HEK293 (cell line): Measurements from ENCODE around the gene HIP1.
A peak's percentile ranks its signal among the peaks of the same experiment; 100 is the strongest.

Experiments used
- CTCF ChIA-PET: fragments of 350-600 bp; formaldehyde crosslinking; extraction: SDS; loops from one replicate; lab custom pipeline; 2021; ENCODE audit warnings: antibody characterized with exemption; lab: Yijun Ruan, JAX
- POLR2A ChIA-PET: fragments of 300-600 bp; formaldehyde crosslinking; extraction: SDS; loops from one replicate; lab custom pipeline; 2020; ENCODE audit warnings: antibody characterized with exemption, inconsistent platforms; lab: Yijun Ruan, JAX
- H3K27ac ChIP-seq: fragments of 200-500 bp; sonication (Bioruptor generic); 2 replicates; pipeline ENCODE4 v1.5.1; 2014; ENCODE audit warnings: low read depth, low read length, control low read depth, inconsistent platforms; ENCODE audit errors: extremely low read depth
- H3K36me3 ChIP-seq, 2 experiments: fragments of 200-500 bp in 1 of 2; sonication (Bioruptor generic) in 1 of 2; 1 replicate in 1 of 2; 2 replicates in 1 of 2; pipeline ENCODE4 v1.5.1; 2014 to 2017; ENCODE audit warnings: inconsistent platforms in 2 of 2, low read length in 2 of 2; ENCODE audit not compliant: control insufficient read depth in 2 of 2, insufficient read depth in 1 of 2
- H3K4me1 ChIP-seq: fragments of 200-500 bp; sonication (Bioruptor generic); 2 replicates; pipeline ENCODE4 v1.5.1; 2014; ENCODE audit warnings: mild to moderate bottlenecking, low read length, inconsistent platforms; ENCODE audit not compliant: control insufficient read depth, insufficient read depth
- H3K4me3 ChIP-seq: 2 replicates; pipeline ENCODE4 v1.5.1; 2011; ENCODE audit warnings: low read depth, mild to moderate bottlenecking, control low read depth, low read length, moderate library complexity
- H3K9me3 ChIP-seq: fragments of 200-500 bp; sonication (Bioruptor generic); 2 replicates; pipeline ENCODE4 v1.5.1; 2014; ENCODE audit warnings: low read depth, low read length, inconsistent platforms; ENCODE audit not compliant: control insufficient read depth, insufficient read depth
- GLI4 ChIP-seq: fragments of 450-650 bp; formaldehyde crosslinking; IDR thresholded peaks from 2 replicates; pipeline ENCODE4 v1.5.1; 2016; ENCODE audit warnings: missing biosample characterization, missing genetic modification characterization
- HOXD13 ChIP-seq: sonication (generic); formaldehyde crosslinking; IDR thresholded peaks from 2 replicates; pipeline ENCODE4 v1.8.0; 2022; ENCODE audit warnings: missing genetic modification reagents, borderline replicate concordance
- MEIS1 ChIP-seq: sonication (generic); formaldehyde crosslinking; IDR thresholded peaks from 2 replicates; pipeline ENCODE4 v1.8.1; 2022; ENCODE audit warnings: missing genetic modification reagents, mild to moderate bottlenecking, borderline replicate concordance
- SCRT2 ChIP-seq: fragments of 450-650 bp; formaldehyde crosslinking; IDR thresholded peaks from 2 replicates; pipeline ENCODE4 v1.5.1; 2016; ENCODE audit warnings: missing biosample characterization, missing genetic modification characterization
- YY2 ChIP-seq: fragments of 450-650 bp; formaldehyde crosslinking; IDR thresholded peaks from 2 replicates; pipeline ENCODE4 v1.5.1; 2016; ENCODE audit warnings: missing biosample characterization, missing genetic modification characterization
- ZBTB1 ChIP-seq: fragments of 450-650 bp; formaldehyde crosslinking; IDR thresholded peaks from 2 replicates; pipeline ENCODE4 v1.5.1; 2016; ENCODE audit warnings: missing biosample characterization, missing genetic modification characterization
- ZBTB17 ChIP-seq: fragments of 450-650 bp; formaldehyde crosslinking; IDR thresholded peaks from 2 replicates; pipeline ENCODE4 v1.5.1; 2016; ENCODE audit warnings: missing biosample characterization, missing genetic modification characterization
- ZBTB8A ChIP-seq: fragments of 450-650 bp; formaldehyde crosslinking; IDR thresholded peaks from 2 replicates; pipeline ENCODE4 v1.5.1; 2016; ENCODE audit warnings: missing biosample characterization, missing genetic modification characterization
- ZEB2 ChIP-seq: fragments of 450-650 bp; formaldehyde crosslinking; IDR thresholded peaks from 2 replicates; pipeline ENCODE4 v1.5.1; 2016; ENCODE audit warnings: missing biosample characterization, missing genetic modification characterization
- ZNF132 ChIP-seq: fragments of 450-650 bp; formaldehyde crosslinking; IDR thresholded peaks from 2 replicates; pipeline ENCODE4 v1.5.1; 2017; ENCODE audit warnings: missing biosample characterization, missing genetic modification characterization, borderline replicate concordance
- ZNF157 ChIP-seq: fragments of 450-650 bp; formaldehyde crosslinking; IDR thresholded peaks from 2 replicates; pipeline ENCODE4 v1.5.1; 2016; ENCODE audit warnings: missing biosample characterization, missing genetic modification characterization
- ZNF274 ChIP-seq, 2 experiments: fragments of 200-500 bp in 1 of 2; fragments of 450-650 bp in 1 of 2; sonication (Bioruptor generic) in 1 of 2; formaldehyde crosslinking in 1 of 2; IDR thresholded peaks; 2 replicates each; pipeline versions ENCODE4 v1.5.1 to v1.6.1; 2014 to 2016; ENCODE audit warnings: borderline replicate concordance in 1 of 2, inconsistent platforms in 1 of 2, low read length in 1 of 2, missing biosample characterization in 1 of 2, missing genetic modification characterization in 1 of 2
- ZNF350 ChIP-seq: fragments of 450-650 bp; formaldehyde crosslinking; IDR thresholded peaks from 2 replicates; pipeline ENCODE4 v1.5.0; 2017; ENCODE audit warnings: missing biosample characterization, mild to moderate bottlenecking, missing genetic modification characterization
- ZNF354C ChIP-seq: fragments of 450-650 bp; formaldehyde crosslinking; IDR thresholded peaks from 2 replicates; pipeline ENCODE4 v1.5.1; 2016; ENCODE audit warnings: missing biosample characterization, missing genetic modification characterization, low read depth, borderline replicate concordance
- ZNF416 ChIP-seq: fragments of 450-650 bp; formaldehyde crosslinking; IDR thresholded peaks from 2 replicates; pipeline ENCODE4 v1.5.1; 2016; ENCODE audit warnings: missing biosample characterization, missing genetic modification characterization
- ZNF48 ChIP-seq: fragments of 450-650 bp; formaldehyde crosslinking; IDR thresholded peaks from 2 replicates; pipeline ENCODE4 v1.5.1; 2016; ENCODE audit warnings: missing biosample characterization, missing genetic modification characterization
- ZNF624 ChIP-seq: fragments of 450-650 bp; formaldehyde crosslinking; IDR thresholded peaks from 2 replicates; pipeline ENCODE4 v1.5.1; 2017; ENCODE audit warnings: missing biosample characterization, missing genetic modification characterization
- ZNF677 ChIP-seq: fragments of 450-650 bp; IDR thresholded peaks from 2 replicates; pipeline ENCODE4 v1.5.0; 2018; ENCODE audit warnings: missing biosample characterization, mild to moderate bottlenecking, missing genetic modification characterization, moderate library complexity
- ZNF768 ChIP-seq: fragments of 450-650 bp; formaldehyde crosslinking; IDR thresholded peaks from 2 replicates; pipeline ENCODE4 v1.5.1; 2018; ENCODE audit warnings: missing biosample characterization, mild to moderate bottlenecking, missing genetic modification characterization
- ZNF777 ChIP-seq: fragments of 450-650 bp; formaldehyde crosslinking; IDR thresholded peaks from 2 replicates; pipeline ENCODE4 v1.5.1; 2017; ENCODE audit warnings: missing biosample characterization, missing genetic modification characterization, borderline replicate concordance
- ZNF843 ChIP-seq: fragments of 450-650 bp; formaldehyde crosslinking; IDR thresholded peaks from 2 replicates; pipeline ENCODE4 v1.5.1; 2016; ENCODE audit warnings: missing biosample characterization, missing genetic modification characterization
- ZSCAN30 ChIP-seq: fragments of 450-650 bp; IDR thresholded peaks from 2 replicates; pipeline ENCODE4 v1.5.1; 2018; ENCODE audit warnings: missing biosample characterization, mild to moderate bottlenecking, missing genetic modification characterization, moderate library complexity
- TF ChIP-seq, protein P1 (sequence below): fragments of 450-650 bp; formaldehyde crosslinking; conservative IDR thresholded peaks from 2 replicates; pipeline ENCODE4 v1.5.1; 2016; ENCODE audit warnings: low read depth, missing biosample characterization, missing genetic modification characterization
- TF ChIP-seq, protein P2 (sequence below): fragments of 450-650 bp; formaldehyde crosslinking; IDR thresholded peaks from 2 replicates; pipeline ENCODE4 v1.5.1; 2016; ENCODE audit warnings: missing biosample characterization, missing genetic modification characterization
- TF ChIP-seq, protein P3 (sequence below): fragments of 450-650 bp; formaldehyde crosslinking; IDR thresholded peaks from 2 replicates; pipeline ENCODE4; 2016; ENCODE audit warnings: missing biosample characterization, missing genetic modification characterization
- TF ChIP-seq, protein P4 (sequence below): fragments of 450-650 bp; formaldehyde crosslinking; IDR thresholded peaks from 2 replicates; pipeline ENCODE4 v1.5.1; 2016; ENCODE audit warnings: missing biosample characterization, missing genetic modification characterization

HIP1 gene

DNA sequence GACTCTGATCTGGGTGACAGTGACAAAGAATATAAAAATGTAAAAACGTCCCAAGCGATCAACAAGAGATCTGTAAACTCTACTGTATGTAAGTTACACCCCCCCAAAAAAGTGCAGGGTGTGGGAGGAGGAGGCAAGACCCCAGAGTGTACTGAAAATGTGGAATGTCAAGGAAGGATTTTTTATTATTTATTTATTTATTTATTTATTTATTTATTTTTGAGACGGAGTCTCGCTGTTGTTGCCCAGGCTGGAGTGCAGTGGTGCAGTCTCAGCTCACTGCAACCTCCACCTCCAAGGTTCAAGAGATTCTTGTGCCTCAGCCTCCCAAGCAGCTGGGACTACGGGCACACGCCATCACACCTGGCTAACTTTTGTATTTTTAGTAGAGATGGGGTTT is 181.9 kb downstream of the HIP1 start (continued):
- TF ChIP-seq, protein P1, sequence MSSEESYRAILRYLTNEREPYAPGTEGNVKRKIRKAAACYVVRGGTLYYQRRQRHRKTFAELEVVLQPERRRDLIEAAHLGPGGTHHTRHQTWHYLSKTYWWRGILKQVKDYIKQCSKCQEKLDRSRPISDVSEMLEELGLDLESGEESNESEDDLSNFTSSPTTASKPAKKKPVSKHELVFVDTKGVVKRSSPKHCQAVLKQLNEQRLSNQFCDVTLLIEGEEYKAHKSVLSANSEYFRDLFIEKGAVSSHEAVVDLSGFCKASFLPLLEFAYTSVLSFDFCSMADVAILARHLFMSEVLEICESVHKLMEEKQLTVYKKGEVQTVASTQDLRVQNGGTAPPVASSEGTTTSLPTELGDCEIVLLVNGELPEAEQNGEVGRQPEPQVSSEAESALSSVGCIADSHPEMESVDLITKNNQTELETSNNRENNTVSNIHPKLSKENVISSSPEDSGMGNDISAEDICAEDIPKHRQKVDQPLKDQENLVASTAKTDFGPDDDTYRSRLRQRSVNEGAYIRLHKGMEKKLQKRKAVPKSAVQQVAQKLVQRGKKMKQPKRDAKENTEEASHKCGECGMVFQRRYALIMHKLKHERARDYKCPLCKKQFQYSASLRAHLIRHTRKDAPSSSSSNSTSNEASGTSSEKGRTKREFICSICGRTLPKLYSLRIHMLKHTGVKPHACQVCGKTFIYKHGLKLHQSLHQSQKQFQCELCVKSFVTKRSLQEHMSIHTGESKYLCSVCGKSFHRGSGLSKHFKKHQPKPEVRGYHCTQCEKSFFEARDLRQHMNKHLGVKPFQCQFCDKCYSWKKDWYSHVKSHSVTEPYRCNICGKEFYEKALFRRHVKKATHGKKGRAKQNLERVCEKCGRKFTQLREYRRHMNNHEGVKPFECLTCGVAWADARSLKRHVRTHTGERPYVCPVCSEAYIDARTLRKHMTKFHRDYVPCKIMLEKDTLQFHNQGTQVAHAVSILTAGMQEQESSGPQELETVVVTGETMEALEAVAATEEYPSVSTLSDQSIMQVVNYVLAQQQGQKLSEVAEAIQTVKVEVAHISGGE (tag by site-specific recombination), result peak; percentile 62
- TF ChIP-seq ZBTB8A (tag by site-specific recombination), result peak; percentile 35

DNA sequence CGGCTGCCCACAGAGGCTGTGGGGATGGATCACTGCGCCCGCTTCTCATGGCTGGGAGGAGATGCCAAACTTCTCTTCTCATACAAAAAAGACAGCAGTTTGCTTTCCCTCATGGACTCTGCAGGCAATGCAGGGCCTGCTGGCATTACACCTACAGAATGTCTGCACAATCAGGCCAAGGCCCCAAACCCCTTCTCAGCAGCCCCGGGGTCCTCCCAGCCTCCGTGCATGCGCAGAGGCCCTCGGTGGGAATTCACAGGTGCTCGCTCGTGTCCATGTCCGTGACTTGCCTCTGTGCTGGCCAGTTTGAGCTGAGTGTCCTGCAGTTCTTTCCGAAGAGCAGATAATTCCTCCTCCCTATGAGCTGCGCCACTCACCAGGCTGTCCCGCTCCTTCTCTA is 183.0 kb downstream of the HIP1 start:
- CTCF ChIA-PET, result no interaction called here
- Histone ChIP-seq H3K9me3 (no peaks in the 10 kb centered on the region), H3K36me3 (peaks cover 10 to 39% of the 10 kb centered on the region in 2 experiments; a peak in 2 of 3 replicates), H3K27ac (no peak overlapping the region), H3K4me3 (no peak overlapping the region)
- POLR2A ChIA-PET, result no interaction called here
- TF ChIP-seq YY2, result no peak
- TF ChIP-seq ZNF768, result no peak
- no peak for TF ChIP-seq ZNF350
- TF ChIP-seq ZEB2 (tag by site-specific recombination), result no peak
- TF ChIP-seq ZBTB1, result no peak
- no peak for TF ChIP-seq ZBTB17 (tag by site-specific recombination)
- no peak for TF ChIP-seq HOXD13 (CRISPR knock-in tag)
- TF ChIP-seq, all 188 proteins: peak for 0
- no peaks in the 10 kb centered on the region for H3K4me1 ChIP-seq

DNA sequence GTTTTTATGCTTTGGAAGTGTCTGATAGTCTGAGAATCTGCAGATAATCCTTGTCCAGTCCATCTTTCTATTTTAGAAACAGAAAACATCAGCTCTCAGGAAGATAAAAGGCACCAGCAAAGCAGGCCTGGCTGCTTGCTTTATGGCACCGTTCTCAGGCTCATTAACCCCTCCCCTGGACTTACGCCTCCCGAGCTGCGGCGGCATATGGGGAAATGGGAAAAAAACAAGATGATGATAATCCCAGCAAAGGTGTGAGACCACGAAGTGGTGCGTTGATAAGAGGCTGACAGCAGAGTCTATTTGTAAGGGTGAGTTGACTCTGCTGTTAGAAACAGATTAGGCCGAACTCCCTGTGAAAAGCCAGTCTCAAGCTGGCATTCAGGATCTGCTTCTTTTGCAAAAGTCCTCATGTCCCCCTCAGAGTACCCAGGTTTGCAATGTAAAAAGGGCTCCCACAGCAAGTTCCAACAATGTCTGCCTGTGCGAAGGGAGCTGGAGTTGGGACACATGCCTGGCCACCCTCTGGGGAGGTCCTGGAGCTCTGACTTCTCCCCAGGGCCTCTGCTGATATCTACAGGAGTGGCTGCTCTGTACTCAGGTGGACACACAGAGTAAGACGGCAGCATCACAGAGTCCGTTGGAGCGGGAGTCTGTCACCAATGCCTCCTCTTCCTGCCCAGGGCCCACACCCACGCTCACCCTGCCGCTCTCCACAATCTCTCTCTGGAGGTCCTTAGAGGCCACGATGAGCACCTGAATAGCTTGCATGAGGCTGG is 192.3 kb downstream of the HIP1 start:
- Histone ChIP-seq H3K27ac (no peak overlapping the region), H3K36me3 (peaks cover 0 to 24% of the 10 kb centered on the region in 2 experiments; a peak in 2 of 3 replicates), H3K9me3 (no peaks in the 10 kb centered on the region), H3K4me3 (no peak overlapping the region), H3K4me1 (no peaks in the 10 kb centered on the region)
- CTCF ChIA-PET, result interaction anchor here (0.6 kb wide), 1 partner anchor 310 kb away, joined by 6 read pairs; no protein-coding TSS in a partner anchor
- POLR2A ChIA-PET, result no interaction called here
- TF ChIP-seq ZNF416 (tag by site-specific recombination), result no peak
- no peak for TF ChIP-seq ZNF777 (tag by site-specific recombination)
- no peak for TF ChIP-seq SCRT2 (tag by site-specific recombination)
- TF ChIP-seq GLI4, result no peak
- TF ChIP-seq ZNF624 (tag by site-specific recombination), result no peak
- TF ChIP-seq ZNF132 (tag by site-specific recombination), result no peak
- TF ChIP-seq, protein P2, sequence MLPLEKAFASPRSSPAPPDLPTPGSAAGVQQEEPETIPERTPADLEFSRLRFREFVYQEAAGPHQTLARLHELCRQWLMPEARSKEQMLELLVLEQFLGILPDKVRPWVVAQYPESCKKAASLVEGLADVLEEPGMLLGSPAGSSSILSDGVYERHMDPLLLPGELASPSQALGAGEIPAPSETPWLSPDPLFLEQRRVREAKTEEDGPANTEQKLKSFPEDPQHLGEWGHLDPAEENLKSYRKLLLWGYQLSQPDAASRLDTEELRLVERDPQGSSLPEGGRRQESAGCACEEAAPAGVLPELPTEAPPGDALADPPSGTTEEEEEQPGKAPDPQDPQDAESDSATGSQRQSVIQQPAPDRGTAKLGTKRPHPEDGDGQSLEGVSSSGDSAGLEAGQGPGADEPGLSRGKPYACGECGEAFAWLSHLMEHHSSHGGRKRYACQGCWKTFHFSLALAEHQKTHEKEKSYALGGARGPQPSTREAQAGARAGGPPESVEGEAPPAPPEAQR (tag by site-specific recombination), result no peak
- TF ChIP-seq ZNF274 (IDR thresholded peaks at IDR 0.05; ENCODE audit: low read length), result no peak
- TF ChIP-seq ZNF274 (tag by site-specific recombination; IDR thresholded peaks at IDR 0.05; ENCODE audit: borderline replicate concordance), result no peak
- TF ChIP-seq, protein P3, sequence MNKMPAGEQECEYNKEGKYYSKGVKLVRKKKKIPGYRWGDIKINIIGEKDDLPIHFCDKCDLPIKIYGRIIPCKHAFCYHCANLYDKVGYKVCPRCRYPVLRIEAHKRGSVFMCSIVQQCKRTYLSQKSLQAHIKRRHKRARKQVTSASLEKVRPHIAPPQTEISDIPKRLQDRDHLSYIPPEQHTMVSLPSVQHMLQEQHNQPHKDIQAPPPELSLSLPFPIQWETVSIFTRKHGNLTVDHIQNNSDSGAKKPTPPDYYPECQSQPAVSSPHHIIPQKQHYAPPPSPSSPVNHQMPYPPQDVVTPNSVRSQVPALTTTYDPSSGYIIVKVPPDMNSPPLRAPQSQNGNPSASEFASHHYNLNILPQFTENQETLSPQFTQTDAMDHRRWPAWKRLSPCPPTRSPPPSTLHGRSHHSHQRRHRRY, result no peak
- TF ChIP-seq ZSCAN30 (tag by site-specific recombination), result no peak
- TF ChIP-seq ZNF48 (tag by site-specific recombination), result no peak
- no peak for TF ChIP-seq ZNF843 (tag by site-specific recombination)
- no peak for TF ChIP-seq ZNF354C
- TF ChIP-seq ZNF677 (tag by site-specific recombination), result no peak
- TF ChIP-seq, protein P4, sequence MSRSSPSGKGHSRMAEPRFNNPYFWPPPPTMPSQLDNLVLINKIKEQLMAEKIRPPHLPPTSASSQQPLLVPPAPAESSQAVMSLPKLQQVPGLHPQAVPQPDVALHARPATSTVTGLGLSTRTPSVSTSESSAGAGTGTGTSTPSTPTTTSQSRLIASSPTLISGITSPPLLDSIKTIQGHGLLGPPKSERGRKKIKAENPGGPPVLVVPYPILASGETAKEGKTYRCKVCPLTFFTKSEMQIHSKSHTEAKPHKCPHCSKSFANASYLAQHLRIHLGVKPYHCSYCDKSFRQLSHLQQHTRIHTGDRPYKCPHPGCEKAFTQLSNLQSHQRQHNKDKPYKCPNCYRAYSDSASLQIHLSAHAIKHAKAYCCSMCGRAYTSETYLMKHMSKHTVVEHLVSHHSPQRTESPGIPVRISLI (tag by site-specific recombination), result no peak
- no peak for TF ChIP-seq MEIS1
- TF ChIP-seq ZNF157 (tag by site-specific recombination), result no peak
